Small intestine (tissue), 16 donors: ENCODE data around the gene PLEKHD1. TPM values are rescaled to one million over a fixed set of nuclear protein-coding genes. Genes with fewer than 3 reads are reported as not detected.

Experiments used
- DNase-seq, 2 donors: peaks; one replicate each; pipeline versions ENCODE4 v3.0.0 to v3.0.0-alpha.2; 2013
- FAIRE-seq: peaks from 2 replicates; lab custom pipeline; 2012; peaks lifted over from hg19 to GRCh38; lab: Jason Lieb, UNC
- H3K27ac ChIP-seq, 3 donors: one replicate each; pipeline ENCODE4 v1.5.1; 2013; ENCODE audit warnings: low read length in 2 of 3, mild to moderate bottlenecking in 2 of 3, control low read depth in 1 of 3, inconsistent platforms in 1 of 3, low read depth in 1 of 3, moderate library complexity in 1 of 3
- H3K27me3 ChIP-seq, 3 donors: one replicate each; pipeline ENCODE4 v1.6.1; 2013; ENCODE audit warnings: low read length in 3 of 3, inconsistent platforms in 1 of 3; ENCODE audit not compliant: control insufficient read depth in 3 of 3, insufficient read depth in 3 of 3
- H3K36me3 ChIP-seq, 3 donors: one replicate each; pipeline ENCODE4 v1.6.1; 2013; ENCODE audit warnings: low read length in 3 of 3, inconsistent platforms in 1 of 3, low read depth in 1 of 3, mild to moderate bottlenecking in 1 of 3, moderate library complexity in 1 of 3; ENCODE audit not compliant: control insufficient read depth in 3 of 3, insufficient read depth in 2 of 3
- H3K4me1 ChIP-seq, 3 donors: one replicate each; pipeline ENCODE4 v1.6.1; 2013; ENCODE audit warnings: low read length in 2 of 3, inconsistent platforms in 1 of 3, low read depth in 1 of 3, mild to moderate bottlenecking in 1 of 3, moderate library complexity in 1 of 3; ENCODE audit not compliant: control insufficient read depth in 3 of 3, insufficient read depth in 2 of 3
- H3K4me3 ChIP-seq, 3 donors: one replicate each; pipeline ENCODE4 v1.5.1; 2013; ENCODE audit warnings: low read length in 3 of 3, control low read depth in 1 of 3, inconsistent platforms in 1 of 3, low read depth in 1 of 3, mild to moderate bottlenecking in 1 of 3, moderate library complexity in 1 of 3
- H3K9me3 ChIP-seq, 2 donors: one replicate each; pipeline ENCODE4 v1.6.1; 2013; ENCODE audit warnings: low read depth in 1 of 2, low read length in 1 of 2; ENCODE audit not compliant: control insufficient read depth in 2 of 2, insufficient read depth in 1 of 2
- WGBS, 3 donors: extraction: QIAGEN DNeasy Blood & Tissue Kit; methylation state at CpG; one replicate each; pipeline ENCODE4 v1.1.7; 2013; 5-methylcytosine and 5-hydroxymethylcytosine counted together
- long read RNA-seq, 10 donors: transcript quantifications; one replicate each; lab custom pipeline, GENCODE V29; 2026
- polyA plus RNA-seq, 4 donors: library from polyadenylated mRNA; stranded (reverse) in 3 of 4; unstranded in 1 of 4; fragments of 200-250 nt in 3 of 4; fragments of 120-200 nt in 1 of 4; gene quantifications; one replicate each; pipeline versions ENCODE4 v1.2.1 to v1.2.3, GENCODE V29; 2013
- donor health status: healthy with polysubstance abuse.
- donor health status: control.
- donor health status: control.
- donor health status: Bipolar disorder and iron deficiency.
- donor health status: healthy.

Gene PLEKHD1
- polyA plus RNA-seq, result under 1 TPM in 3 of 4 donors, not detected in 1; under 0.01 to 0.04 (median 0.03) TPM
- long read RNA-seq, donor 1, result 0 reads
- long read RNA-seq, donor 2, result 0 reads
- long read RNA-seq, donor 3, result 0 reads
- long read RNA-seq, donor 4, result 0 reads
- long read RNA-seq, donor 5, result 0 reads
- long read RNA-seq, donor 6, result 0 reads
- long read RNA-seq, donor 7, result 0 reads
- long read RNA-seq, donor 8, result 0 reads
- long read RNA-seq, donor 9, result 0 reads
- long read RNA-seq, donor 10, result 0 reads

- no peaks in the 10 kb centered on the region for H3K36me3 ChIP-seq
- 1 to 3% (median 1%) methylated on average over 47 to 86 of the region's 86 CpGs for WGBS, 3 donors
- peaks cover 5 to 62% (median 16%) of the 10 kb centered on the region in 3 donors for H3K27me3 ChIP-seq
- H3K9me3 ChIP-seq, result no peaks in the 10 kb centered on the region
- no peak for FAIRE-seq
- peak within 1 kb of the TSS in 2 of 3 donors; percentile 3 to 35 for H3K4me3 ChIP-seq
- no peaks in the 10 kb centered on the region for H3K4me1 ChIP-seq
- peak in 1 of 2 donors; percentile 17 for DNase-seq
- no peak within 1 kb of the TSS for H3K27ac ChIP-seq
Observed at GRCh38 chr14:69484444-69485314, at the start of gene PLEKHD1. Gene PLEKHD1 (plus strand): TSS chr14:69484728. CDS start chr14:69484966, 238 bp downstream.

- Histone ChIP-seq H3K27me3 (no peaks in the 10 kb centered on the region), H3K36me3 (peaks cover 0 to 16% (median 6%) of the 10 kb centered on the region in 3 donors), H3K4me3 (no peak overlapping the region), H3K27ac (no peak overlapping the region), H3K4me1 (no peaks in the 10 kb centered on the region), H3K9me3 (no peaks in the 10 kb centered on the region)
- DNase-seq, result no peak
- WGBS, 3 donors, result 91 to 94% (median 92%) methylated on average over 12 of the region's 12 CpGs
- FAIRE-seq, result no peak
Observed at GRCh38 chr14:69439521-69440270, 44.8 kb upstream of the PLEKHD1 start.

- WGBS, 3 donors, result 87 to 89% (median 87%) methylated on average over 5 of the region's 5 CpGs
- no peaks in the 10 kb centered on the region for H3K4me1 ChIP-seq
- no peak for FAIRE-seq
- no peak overlapping the region for H3K27ac ChIP-seq
- H3K4me3 ChIP-seq, result no peak overlapping the region
- H3K9me3 ChIP-seq, result no peaks in the 10 kb centered on the region
- peaks cover 0 to 19% (median 6%) of the 10 kb centered on the region in 3 donors for H3K36me3 ChIP-seq
- no peaks in the 10 kb centered on the region for H3K27me3 ChIP-seq
- no peak for DNase-seq
Observed at GRCh38 chr14:69441948-69442347, 42.6 kb upstream of the PLEKHD1 start.

DNA sequence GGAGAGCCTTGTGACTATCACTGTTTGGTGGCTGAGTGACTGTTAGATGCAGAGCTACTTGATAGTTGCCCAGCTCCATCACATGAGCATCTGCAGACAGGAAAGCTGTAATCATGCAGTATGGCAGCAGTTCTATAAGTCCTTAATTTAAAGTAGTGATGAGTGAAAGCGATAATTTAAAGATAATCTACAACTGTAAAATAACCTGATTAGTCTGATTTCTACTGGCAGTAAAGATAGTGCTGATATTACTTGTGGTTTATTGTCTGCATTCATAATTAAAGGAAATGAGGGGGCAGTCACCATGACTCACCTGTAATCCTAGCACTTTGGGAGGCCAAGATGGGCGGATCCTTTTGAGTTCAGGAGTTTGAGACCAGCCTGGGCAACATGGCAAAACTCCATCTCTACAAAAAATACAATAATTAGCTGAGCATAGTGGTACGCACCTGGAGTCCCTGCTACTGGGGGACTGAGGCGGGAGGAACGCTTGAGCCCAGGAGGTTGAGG, 41.2 kb upstream of the PLEKHD1 start:
- H3K27me3 ChIP-seq, result no peaks in the 10 kb centered on the region
- DNase-seq (no peak), FAIRE-seq (no peak)
- H3K4me1 ChIP-seq, result no peaks in the 10 kb centered on the region
- H3K36me3 ChIP-seq, result peaks cover 0 to 24% (median 6%) of the 10 kb centered on the region in 3 donors
- WGBS, 3 donors, result 91 to 97% (median 96%) methylated on average over 5 of the region's 5 CpGs
- no peak overlapping the region for H3K27ac ChIP-seq
- H3K4me3 ChIP-seq, result no peak overlapping the region
- no peaks in the 10 kb centered on the region for H3K9me3 ChIP-seq

GRCh38 chr14:69449216-69449615, 35.3 kb upstream of the PLEKHD1 start:
- FAIRE-seq (no peak), DNase-seq (no peak)
- Histone ChIP-seq H3K4me1 (no peaks in the 10 kb centered on the region), H3K27ac (no peak overlapping the region), H3K9me3 (no peaks in the 10 kb centered on the region), H3K36me3 (peaks cover 0 to 23% (median 6%) of the 10 kb centered on the region in 3 donors), H3K4me3 (no peak overlapping the region), H3K27me3 (no peaks in the 10 kb centered on the region)
- WGBS, 3 donors, result 96 to 97% (median 97%) methylated on average over 8 of the region's 8 CpGs

GRCh38 chr14:69451941-69452340, 32.6 kb upstream of the PLEKHD1 start:
- Histone ChIP-seq H3K4me3 (no peak overlapping the region), H3K27ac (no peak overlapping the region), H3K4me1 (no peaks in the 10 kb centered on the region), H3K36me3 (peaks cover 6 to 19% (median 11%) of the 10 kb centered on the region in 3 donors), H3K9me3 (no peaks in the 10 kb centered on the region), H3K27me3 (no peaks in the 10 kb centered on the region)
- WGBS, 3 donors, result 74 to 88% (median 87%) methylated on average over 2 of the region's 2 CpGs
- FAIRE-seq, result no peak
- DNase-seq, result no peak

GRCh38 chr14:69458350-69458749, 26.2 kb upstream of the PLEKHD1 start:
- Histone ChIP-seq H3K9me3 (no peaks in the 10 kb centered on the region), H3K4me1 (no peaks in the 10 kb centered on the region), H3K4me3 (no peak overlapping the region), H3K27ac (no peak overlapping the region), H3K27me3 (no peaks in the 10 kb centered on the region), H3K36me3 (peaks cover 14 to 18% (median 17%) of the 10 kb centered on the region in 3 donors)
- FAIRE-seq, result no peak
- DNase-seq, result no peak
- WGBS, 3 donors, result 83 to 91% (median 87%) methylated on average over 11 of the region's 11 CpGs

DNA sequence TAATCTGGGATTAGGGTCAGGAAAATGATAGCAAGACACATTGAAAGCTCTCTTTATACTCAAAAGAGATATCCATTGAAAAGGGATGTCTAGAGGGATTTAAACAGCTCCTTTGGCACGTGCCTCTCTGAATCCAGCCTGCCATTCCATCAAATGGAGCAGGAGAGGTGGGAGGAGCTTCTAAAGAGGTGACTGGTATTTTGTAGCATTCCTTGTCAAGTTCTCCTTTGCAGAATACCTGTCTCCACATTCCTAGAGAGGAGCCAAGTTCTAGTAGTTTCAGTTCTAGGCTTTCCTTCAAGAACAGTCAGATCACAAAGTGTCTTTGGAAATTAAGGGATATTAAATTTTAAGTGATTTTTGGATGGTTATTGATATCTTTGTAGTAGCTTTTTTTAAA, 25.4 kb upstream of the PLEKHD1 start:
- Histone ChIP-seq H3K36me3 (peaks cover 13 to 18% (median 14%) of the 10 kb centered on the region in 3 donors), H3K4me1 (no peaks in the 10 kb centered on the region), H3K9me3 (no peaks in the 10 kb centered on the region), H3K27ac (no peak overlapping the region), H3K4me3 (no peak overlapping the region), H3K27me3 (no peaks in the 10 kb centered on the region)
- FAIRE-seq (no peak), DNase-seq (no peak)
- 46 to 66% (median 64%) methylated on average over 1 of the region's 1 CpG for WGBS, 3 donors
